ENCODE measurements around the gene COASY.

Gene COASY

DNA sequence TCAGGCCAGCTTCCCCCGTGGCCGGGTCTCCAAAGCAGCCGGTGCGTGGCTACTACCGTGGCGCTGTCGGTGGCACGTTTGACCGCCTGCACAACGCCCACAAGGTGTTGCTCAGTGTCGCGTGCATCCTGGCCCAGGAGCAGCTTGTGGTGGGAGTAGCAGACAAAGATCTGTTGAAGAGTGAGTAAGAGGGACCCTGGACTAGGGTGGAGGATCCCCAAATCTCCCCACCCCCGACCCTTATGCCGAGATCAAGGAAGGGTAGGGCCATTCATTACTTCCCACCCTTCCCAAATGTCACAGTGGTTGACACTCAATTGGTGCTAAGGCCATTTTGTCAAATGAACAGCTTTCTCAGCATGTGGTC lies 1.2 kb downstream of the COASY start:
- Histone ChIP-seq H3K27ac (ENCODE audit: low read depth, low read length) (peak overlapping the region; percentile 59; the same call in 1 of the 2 replicates), H3K9me3 (ENCODE audit: insufficient read depth, low read length) (no peaks in the 10 kb centered on the region), H3K27me3 (ENCODE audit: low read length) (no peaks in the 10 kb centered on the region), H3K36me3 (ENCODE audit: low read length) (no peaks in the 10 kb centered on the region), H4K20me1 (ENCODE audit: low read depth, low read length) (no peaks in the 10 kb centered on the region), H3K9me2 (replicated peaks; ENCODE audit: insufficient read depth, low read length) (no peaks in the 10 kb centered on the region), H3K4me3 (ENCODE audit: insufficient read depth, low read length, poor library complexity, severe bottlenecking) (peak overlapping the region; percentile 66), H2AFZ (ENCODE audit: low read depth, low read length, severe bottlenecking) (no peak overlapping the region), H3K79me2 (ENCODE audit: insufficient read depth, low read length) (peaks cover 36% of the 10 kb centered on the region), H3K4me2 (ENCODE audit: low read depth, low read length, poor library complexity, severe bottlenecking) (peak overlapping the region; percentile 80), H3K9ac (ENCODE audit: low read length) (peak overlapping the region; percentile 85), H3F3A (ENCODE audit: insufficient read depth) (peaks cover 5% of the 10 kb centered on the region; the same call in 1 of the 2 replicates)
- TF ChIP-seq EZH2phosphoT487 (conservative IDR thresholded peaks at IDR 0.05; ENCODE audit: low read length) = no peak
- TF ChIP-seq, protein P1, sequence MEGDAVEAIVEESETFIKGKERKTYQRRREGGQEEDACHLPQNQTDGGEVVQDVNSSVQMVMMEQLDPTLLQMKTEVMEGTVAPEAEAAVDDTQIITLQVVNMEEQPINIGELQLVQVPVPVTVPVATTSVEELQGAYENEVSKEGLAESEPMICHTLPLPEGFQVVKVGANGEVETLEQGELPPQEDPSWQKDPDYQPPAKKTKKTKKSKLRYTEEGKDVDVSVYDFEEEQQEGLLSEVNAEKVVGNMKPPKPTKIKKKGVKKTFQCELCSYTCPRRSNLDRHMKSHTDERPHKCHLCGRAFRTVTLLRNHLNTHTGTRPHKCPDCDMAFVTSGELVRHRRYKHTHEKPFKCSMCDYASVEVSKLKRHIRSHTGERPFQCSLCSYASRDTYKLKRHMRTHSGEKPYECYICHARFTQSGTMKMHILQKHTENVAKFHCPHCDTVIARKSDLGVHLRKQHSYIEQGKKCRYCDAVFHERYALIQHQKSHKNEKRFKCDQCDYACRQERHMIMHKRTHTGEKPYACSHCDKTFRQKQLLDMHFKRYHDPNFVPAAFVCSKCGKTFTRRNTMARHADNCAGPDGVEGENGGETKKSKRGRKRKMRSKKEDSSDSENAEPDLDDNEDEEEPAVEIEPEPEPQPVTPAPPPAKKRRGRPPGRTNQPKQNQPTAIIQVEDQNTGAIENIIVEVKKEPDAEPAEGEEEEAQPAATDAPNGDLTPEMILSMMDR (IDR thresholded peaks at IDR 0.05; ENCODE audit: insufficient read depth, low read length, poor library complexity, severe bottlenecking) = no peak

DNA sequence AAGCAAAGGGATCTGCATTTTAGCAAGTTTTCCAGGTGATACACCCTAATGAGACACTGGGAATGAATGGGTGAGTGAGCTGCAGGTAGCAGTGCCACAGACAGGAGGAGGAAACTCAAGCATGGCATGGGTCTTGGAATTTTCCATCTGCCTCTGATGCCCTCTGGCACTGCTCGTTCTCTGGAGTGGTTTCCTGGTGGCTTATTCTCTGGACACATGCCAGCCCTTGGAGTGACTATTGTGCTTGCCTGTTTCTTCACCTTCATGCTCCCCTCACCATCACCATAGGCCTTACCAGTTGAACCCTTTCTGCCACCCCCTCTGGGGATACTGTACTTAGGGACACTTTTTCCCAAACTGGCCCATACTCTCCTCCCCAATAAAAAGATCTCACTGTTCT lies 1.6 kb downstream of the COASY start:
- Histone ChIP-seq H3K79me2 (ENCODE audit: insufficient read depth, low read length) (peaks cover 40% of the 10 kb centered on the region), H2AFZ (ENCODE audit: low read depth, low read length, severe bottlenecking) (no peak overlapping the region), H3K4me2 (ENCODE audit: low read depth, low read length, poor library complexity, severe bottlenecking) (peak overlapping the region; percentile 80), H3F3A (ENCODE audit: insufficient read depth) (peaks cover 5% of the 10 kb centered on the region; the same call in 1 of the 2 replicates), H3K27ac (ENCODE audit: low read depth, low read length) (no peak overlapping the region), H3K4me3 (ENCODE audit: insufficient read depth, low read length, poor library complexity, severe bottlenecking) (peak overlapping the region; percentile 66), H4K20me1 (ENCODE audit: low read depth, low read length) (no peaks in the 10 kb centered on the region), H3K27me3 (ENCODE audit: low read length) (no peaks in the 10 kb centered on the region), H3K36me3 (ENCODE audit: low read length) (no peaks in the 10 kb centered on the region), H3K9ac (ENCODE audit: low read length) (peak overlapping the region; percentile 85), H3K9me3 (ENCODE audit: insufficient read depth, low read length) (no peaks in the 10 kb centered on the region), H3K9me2 (replicated peaks; ENCODE audit: insufficient read depth, low read length) (no peaks in the 10 kb centered on the region)
- no peak for TF ChIP-seq EZH2phosphoT487 (conservative IDR thresholded peaks at IDR 0.05; ENCODE audit: low read length)
- TF ChIP-seq, protein P1 (IDR thresholded peaks at IDR 0.05; ENCODE audit: insufficient read depth, low read length, poor library complexity, severe bottlenecking) = no peak

DNA sequence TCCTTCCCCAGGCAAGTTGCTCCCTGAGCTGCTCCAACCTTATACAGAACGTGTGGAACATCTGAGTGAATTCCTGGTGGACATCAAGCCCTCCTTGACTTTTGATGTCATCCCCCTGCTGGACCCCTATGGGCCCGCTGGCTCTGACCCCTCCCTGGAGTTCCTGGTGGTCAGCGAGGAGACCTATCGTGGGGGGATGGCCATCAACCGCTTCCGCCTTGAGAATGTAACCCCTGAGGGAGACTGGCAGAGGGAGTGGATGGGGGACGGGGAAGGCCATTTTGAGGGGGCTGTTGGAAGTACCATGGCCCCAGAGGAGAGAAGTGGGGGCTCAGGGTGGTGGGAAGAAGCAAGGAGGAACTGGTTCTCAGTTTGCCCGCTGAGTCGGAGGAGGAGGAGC lies 2.0 kb downstream of the COASY start:
- H3F3A ChIP-seq (ENCODE audit: insufficient read depth) = peaks cover 5% of the 10 kb centered on the region; the same call in 1 of the 2 replicates
- 0 out of 2 replicates have a peak overlapping the region, but pooled peaks have one; percentile 85 for H3K9ac ChIP-seq (ENCODE audit: low read length)
- peak overlapping the region; percentile 80 for H3K4me2 ChIP-seq (ENCODE audit: low read depth, low read length, poor library complexity, severe bottlenecking)
- H4K20me1 ChIP-seq (ENCODE audit: low read depth, low read length) = no peaks in the 10 kb centered on the region
- H3K9me3 ChIP-seq (ENCODE audit: insufficient read depth, low read length) = no peaks in the 10 kb centered on the region
- TF ChIP-seq, protein P1 (IDR thresholded peaks at IDR 0.05; ENCODE audit: insufficient read depth, low read length, poor library complexity, severe bottlenecking) = no peak
- no peak for TF ChIP-seq EZH2phosphoT487 (conservative IDR thresholded peaks at IDR 0.05; ENCODE audit: low read length)
- H3K79me2 ChIP-seq (ENCODE audit: insufficient read depth, low read length) = peaks cover 41% of the 10 kb centered on the region
- H2AFZ ChIP-seq (ENCODE audit: low read depth, low read length, severe bottlenecking) = no peak overlapping the region
- H3K4me3 ChIP-seq (ENCODE audit: insufficient read depth, low read length, poor library complexity, severe bottlenecking) = no peak overlapping the region
- no peaks in the 10 kb centered on the region for H3K27me3 ChIP-seq (ENCODE audit: low read length)
- H3K36me3 ChIP-seq (ENCODE audit: low read length) = no peaks in the 10 kb centered on the region
- no peaks in the 10 kb centered on the region for H3K9me2 ChIP-seq (replicated peaks; ENCODE audit: insufficient read depth, low read length)
- no peak overlapping the region for H3K27ac ChIP-seq (ENCODE audit: low read depth, low read length)
